ENCODE data around the gene CNOT3.

The CNOT3 gene

GRCh38 chr19:54121259-54121658 is 16.3 kb upstream of the CNOT3 start:
- DNase-seq (ENCODE audit: low spot score): no peak

- no peak for DNase-seq (ENCODE audit: low spot score)
These were observed 13.9 kb upstream of the CNOT3 start for GRCh38 chr19:54123682-54124081.

GRCh38 chr19:54124393-54124792 is 13.2 kb upstream of the CNOT3 start:
- DNase-seq (ENCODE audit: low spot score): no peak

- DNase-seq (ENCODE audit: low spot score): no peak
These were observed 11.8 kb upstream of the CNOT3 start for GRCh38 chr19:54125713-54126112.

- no peak for DNase-seq (ENCODE audit: low spot score)
These were observed 9.7 kb upstream of the CNOT3 start for GRCh38 chr19:54127688-54128440.

- DNase-seq (ENCODE audit: low spot score): no peak
These were observed 9.2 kb upstream of the CNOT3 start for GRCh38 chr19:54128441-54128725.

- no peak for DNase-seq (ENCODE audit: low spot score)
These were observed 8.6 kb upstream of the CNOT3 start for GRCh38 chr19:54128796-54129616.

GRCh38 chr19:54129617-54129996 is 8.0 kb upstream of the CNOT3 start:
- DNase-seq (ENCODE audit: low spot score): no peak

GRCh38 chr19:54133312-54133956 is 4.1 kb upstream of the CNOT3 start:
- no peak for DNase-seq (ENCODE audit: low spot score)

GRCh38 chr19:54133957-54134590 is 3.5 kb upstream of the CNOT3 start:
- DNase-seq (ENCODE audit: low spot score): no peak

GRCh38 chr19:54136086-54136863 is 1.3 kb upstream of the CNOT3 start:
- no peak for DNase-seq (ENCODE audit: low spot score)

GRCh38 chr19:54136864-54137698 is 481 bp upstream of the CNOT3 start:
- DNase-seq (ENCODE audit: low spot score): peak; percentile 99

- DNase-seq (ENCODE audit: low spot score): no peak
These were observed 1.1 kb downstream of the CNOT3 start for GRCh38 chr19:54138489-54139256.

GRCh38 chr19:54141356-54141755 is 3.8 kb downstream of the CNOT3 start:
- no peak for DNase-seq (ENCODE audit: low spot score)

- DNase-seq (ENCODE audit: low spot score): no peak
These were observed 4.7 kb downstream of the CNOT3 start for GRCh38 chr19:54142166-54142780.

GRCh38 chr19:54145541-54146158 is 8.1 kb downstream of the CNOT3 start:
- no peak for DNase-seq (ENCODE audit: low spot score)

GRCh38 chr19:54147676-54148075 is 10.1 kb downstream of the CNOT3 start:
- DNase-seq (ENCODE audit: low spot score): no peak

- DNase-seq (ENCODE audit: low spot score): no peak
These were observed 10.6 kb downstream of the CNOT3 start for GRCh38 chr19:54148158-54148557.
